K562 (cell line): ENCODE measurements around the gene ORMDL3. TPM values are rescaled to one million over a fixed set of nuclear protein-coding genes. Genes with fewer than 3 reads are reported as not detected.

Experiments used
- ATAC-seq: fragments of 200-7000 bp; cut with Tn5 transposase; 3 replicates; pipeline ENCODE4 v1.9.1; 2020; ENCODE audit warnings: moderate library complexity
- BruUV-seq: library from RNA; stranded (reverse); fragments of 400-500 nt; replicated peaks from 2 replicates; lab custom pipeline; 2021; lab: Mats Ljungman, UMichigan
- CTCF ChIA-PET: fragments of 300-600 bp; formaldehyde crosslinking; extraction: SDS; loops from one replicate; lab custom pipeline; 2021; ENCODE audit warnings: low intra/inter-chr PET ratio; lab: Yijun Ruan, JAX
- POLR2A ChIA-PET: fragments of 300-600, 350-650 bp; sonication (Branson Sonifier 250); formaldehyde crosslinking; extraction: SDS; loops from one replicate; lab custom pipeline; 2021; ENCODE audit warnings: antibody characterized with exemption, inconsistent platforms; lab: Yijun Ruan, JAX
- DNase-seq, 4 experiments: peaks; one replicate each; pipeline versions ENCODE4 v3.0.0 to v3.0.0-alpha.2; 2011 to 2018; ENCODE audit warnings: low spot score in 3 of 4, mixed read lengths in 3 of 4; ENCODE audit errors: extremely low read depth in 1 of 4
- FAIRE-seq: peaks from 2 replicates; lab custom pipeline; 2011; peaks lifted over from hg19 to GRCh38; lab: Jason Lieb, UNC
- H2AFZ ChIP-seq: 2 replicates; pipeline ENCODE4 v1.6.0; 2011; ENCODE audit warnings: low read depth, low read length, control low read depth, inconsistent platforms
- H3K27ac ChIP-seq: fragments of 200-600 bp; 3 replicates; pipeline ENCODE4 v1.8.0; 2011; ENCODE audit warnings: low read depth, mild to moderate bottlenecking, control low read depth, inconsistent platforms, low read length, moderate library complexity, mixed read lengths; ENCODE audit errors: extremely low read depth
- H3K27me3 ChIP-seq, 2 experiments: fragments of 300-600 bp in 1 of 2; 2 replicates in 1 of 2; 3 replicates in 1 of 2; pipeline versions ENCODE4 v1.6.0 to v1.8.0; 2011; ENCODE audit warnings: inconsistent platforms in 2 of 2, low read length in 2 of 2, mild to moderate bottlenecking in 1 of 2, mixed read lengths in 1 of 2, moderate library complexity in 1 of 2; ENCODE audit not compliant: control insufficient read depth in 2 of 2, insufficient read depth in 2 of 2
- H3K36me3 ChIP-seq: fragments of 300-600 bp; 3 replicates; pipeline ENCODE4 v1.8.0; 2011; ENCODE audit warnings: mild to moderate bottlenecking, low read length, inconsistent platforms; ENCODE audit not compliant: control insufficient read depth, insufficient read depth
- H3K4me1 ChIP-seq, 2 experiments: fragments of 200-600 bp in 1 of 2; replicated peaks in 1 of 2; 2 replicates in 1 of 2; 3 replicates in 1 of 2; pipeline versions ENCODE4 v1.5.1 to v1.8.0; 2011; ENCODE audit warnings: inconsistent platforms in 2 of 2, low read length in 2 of 2, mild to moderate bottlenecking in 1 of 2, mixed read lengths in 1 of 2, moderate library complexity in 1 of 2; ENCODE audit not compliant: control insufficient read depth in 2 of 2, insufficient read depth in 2 of 2
- H3K4me2 ChIP-seq: 2 replicates; pipeline ENCODE4 v1.6.1; 2011; ENCODE audit warnings: low read length, control low read depth, inconsistent platforms, mixed read lengths; ENCODE audit not compliant: insufficient read depth
- H3K4me3 ChIP-seq: fragments of 200-600 bp; sonication (generic), shearing (Covaris generic); 2 replicates; pipeline ENCODE4 v1.5.1; 2016; ENCODE audit warnings: control low read depth, inconsistent platforms
- H3K79me2 ChIP-seq: fragments of 200-600 bp; 3 replicates; pipeline ENCODE4 v1.8.0; 2011; ENCODE audit warnings: low read length, inconsistent platforms; ENCODE audit not compliant: control insufficient read depth, insufficient read depth
- H3K9ac ChIP-seq, 2 experiments: 2 replicates each; pipeline versions ENCODE4 v1.6.0 to v1.6.1; 2011; ENCODE audit warnings: low read depth in 2 of 2, low read length in 2 of 2, control low read depth in 1 of 2, inconsistent platforms in 1 of 2, mild to moderate bottlenecking in 1 of 2, mixed read lengths in 1 of 2; ENCODE audit not compliant: insufficient read depth in 1 of 2
- H3K9me1 ChIP-seq: one replicate; pipeline ENCODE4 v1.6.0; 2011; ENCODE audit warnings: inconsistent platforms, mild to moderate bottlenecking, low read length, moderate library complexity; ENCODE audit not compliant: control insufficient read depth, insufficient read depth
- H3K9me3 ChIP-seq: replicated peaks from 2 replicates; pipeline ENCODE4 v1.5.1; 2011; ENCODE audit warnings: low read depth, low read length, inconsistent platforms; ENCODE audit not compliant: control insufficient read depth, insufficient read depth
- H4K20me1 ChIP-seq: replicated peaks from 2 replicates; pipeline ENCODE4 v1.6.1; 2011; ENCODE audit warnings: low read length, inconsistent platforms, mixed read lengths; ENCODE audit not compliant: control insufficient read depth, insufficient read depth
- PBX2 ChIP-seq, 2 experiments: IDR thresholded peaks in 1 of 2; conservative IDR thresholded peaks in 1 of 2; 2 replicates each; pipeline ENCODE4 v1.6.1; 2016; ENCODE audit warnings: low read depth in 2 of 2, mild to moderate bottlenecking in 1 of 2, missing compliant biosample characterization in 1 of 2, missing genetic modification characterization in 1 of 2, moderate library complexity in 1 of 2
- ZBTB26 ChIP-seq: fragments of 450-650 bp; formaldehyde crosslinking; IDR thresholded peaks from 2 replicates; pipeline ENCODE4 v1.4.0; 2022; ENCODE audit warnings: missing genetic modification characterization
- WGBS: fragments of 100-300 bp; shearing (Covaris generic); methylation state at CpG from one replicate; pipeline ENCODE4 v1.1.6; 2016; ENCODE audit warnings: low coverage, mixed read lengths; ENCODE audit not compliant: insufficient coverage; ENCODE audit errors: missing lambda C conversion rate; 5-methylcytosine and 5-hydroxymethylcytosine counted together
- in situ Hi-C: fragments of 300-500 bp; cut with MboI; formaldehyde crosslinking; loops from 4 replicates; pipeline ENCODE4 v1.15.0; 2018; ENCODE audit warnings: inconsistent platforms, mixed read lengths
- intact Hi-C: fragments of 100-400 bp; cut with micrococcal nuclease; formaldehyde crosslinking; loops from 2 replicates; pipeline ENCODE4 v1.14.2; 2022
- polyA plus RNA-seq, 8 experiments: library from polyadenylated mRNA; depleted of rRNA in 4 of 8; stranded (reverse) in 5 of 8; unstranded in 3 of 8; fragments of >200 nt; fragmentation: Nextera tagmentation in 2 of 8; fragmentation: Illumina TruSeq in 1 of 8; extraction: Ambion mirVana in 2 of 8; extraction: Trizol in 1 of 8; gene quantifications; 2 replicates each; pipeline versions ENCODE4 v1.2.1 to v1.2.3, GENCODE V29; 2011 to 2014; ENCODE audit warnings: inconsistent platforms in 1 of 8, missing spikeins in 1 of 8
- total RNA-seq, 7 experiments: library from RNA; depleted of rRNA in 6 of 7; stranded (reverse); fragments of >200 nt in 6 of 7; fragmentation: Illumina TruSeq in 2 of 7; extraction: Trizol in 2 of 7; gene quantifications; 2 replicates each; pipeline versions ENCODE4 v1.2.1 to v1.2.3, GENCODE V29; 2011 to 2021; ENCODE audit warnings: low replicate concordance in 1 of 7

Gene ORMDL3
- total and polyA plus RNA-seq, 9 of the 15 experiments (the other 6 are each of a cell fraction or from before 2014, with no cell fraction given) = 2.7 to 57.4 (median 27.1) TPM

- 67% methylated on average over 3 of the region's 3 CpGs for WGBS
- ATAC-seq (no peak), FAIRE-seq (no peak), DNase-seq (no peak)
- no peak overlapping the region for H3K4me3 ChIP-seq
- no peak overlapping the region for H3K27ac ChIP-seq
- H3K27me3 ChIP-seq = no peaks in the 10 kb centered on the region
- in situ Hi-C loops (no loop called here), intact Hi-C loops (no loop called here)
- TF ChIP-seq PBX2 (CRISPR knock-in tag; IDR thresholded peaks at IDR 0.05; ENCODE audit: low read depth) (no peak), PBX2 (tag; conservative IDR thresholded peaks at IDR 0.05; ENCODE audit: low read depth) (no peak), ZBTB26 (no peak)
- H3K9me1 ChIP-seq = no peaks in the 10 kb centered on the region
- H3K9ac ChIP-seq = no peak overlapping the region
- H3K4me2 ChIP-seq = no peak overlapping the region
- H3K79me2 ChIP-seq = no peaks in the 10 kb centered on the region
- no peaks in the 10 kb centered on the region for H3K9me3 ChIP-seq
- peaks cover 3 to 10% of the 10 kb centered on the region in 2 experiments; a peak in 3 of 5 replicates for H3K4me1 ChIP-seq
- no peak overlapping the region for H2AFZ ChIP-seq
- POLR2A ChIA-PET = interaction anchor here (1.2 kb wide), 1 partner anchor 11 kb away, joined by 4 read pairs; no protein-coding TSS in a partner anchor
- no peaks in the 10 kb centered on the region for H3K36me3 ChIP-seq
- no TSS peak for BruUV-seq
- CTCF ChIA-PET = no interaction called here
- H4K20me1 ChIP-seq = no peaks in the 10 kb centered on the region
Observed at GRCh38 chr17:39904990-39905288, 22.5 kb downstream of the ORMDL3 start.
